HPDE6-E6E7 (cell line): ENCODE measurements around the gene NRP1.
"Not testable (repeated sequence)": the region's sequence is repeated elsewhere in the genome, so short reads cannot be mapped to it uniquely, and the experiment has no call there.

Experiments used
- DNase-seq: peaks from one replicate; pipeline ENCODE4 v3.0.0; 2011; ENCODE audit warnings: missing footprints; ENCODE audit errors: extremely low spot score

The NRP1 gene

DNA sequence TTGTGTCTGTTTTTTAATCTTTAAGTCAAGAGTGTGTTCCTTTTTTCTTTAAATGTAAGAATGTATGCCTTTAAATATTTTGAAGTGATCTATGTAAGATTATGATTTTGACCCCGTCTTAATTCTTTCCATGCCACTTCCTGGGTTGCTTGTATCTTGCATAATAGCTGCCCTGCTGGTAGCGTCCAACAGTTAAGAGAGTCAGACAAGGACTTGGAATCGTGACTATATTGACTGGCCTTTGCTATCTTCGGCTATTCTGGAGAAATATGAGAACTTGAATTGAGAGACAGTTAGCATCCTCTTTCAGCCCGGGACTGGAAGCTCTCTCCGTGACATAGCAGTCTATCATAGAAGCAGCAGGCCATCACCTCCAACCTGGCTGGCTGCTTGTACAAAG is 13.0 kb downstream of the NRP1 start:
- DNase-seq = no peak

DNA sequence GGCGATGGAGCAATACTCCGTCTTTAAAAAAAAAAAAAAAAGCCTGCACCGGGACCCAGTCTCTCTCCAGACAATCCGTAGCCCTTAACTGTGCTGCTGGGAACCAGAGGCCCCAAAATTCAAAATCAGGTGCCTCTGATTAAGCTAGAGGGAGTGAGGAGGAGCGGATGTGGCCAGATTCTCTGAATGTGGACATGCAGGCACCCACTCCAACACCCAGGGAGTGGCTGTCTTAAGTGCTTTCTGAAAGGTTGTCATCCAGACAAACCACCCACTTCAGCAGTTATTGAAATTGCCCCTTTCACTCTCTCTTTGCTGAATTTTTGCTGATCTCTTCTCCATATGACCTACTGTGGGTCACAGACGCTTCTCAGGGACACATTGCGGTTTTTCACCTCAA is 14.2 kb downstream of the NRP1 start:
- DNase-seq = no peak

DNA sequence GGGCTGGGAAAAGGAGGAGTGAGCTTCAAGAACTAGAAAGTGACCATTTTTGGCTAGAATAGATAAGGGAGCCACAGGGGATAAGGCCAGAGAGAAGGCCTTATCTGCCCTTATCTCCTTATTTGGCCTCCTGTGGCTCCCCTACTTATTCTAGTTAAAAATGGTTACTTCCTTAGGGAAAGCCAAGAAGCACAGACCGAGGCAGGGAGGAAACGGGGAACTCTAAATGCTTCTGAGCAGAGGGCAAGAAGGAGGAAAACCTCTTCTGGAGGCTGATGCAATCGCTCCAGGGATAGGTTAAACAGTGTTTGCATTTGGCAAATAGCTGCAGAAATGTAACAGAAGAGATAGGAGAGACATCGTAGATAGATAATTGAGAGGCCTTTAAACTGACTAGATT is 18.6 kb downstream of the NRP1 start:
- no peak for DNase-seq

DNA sequence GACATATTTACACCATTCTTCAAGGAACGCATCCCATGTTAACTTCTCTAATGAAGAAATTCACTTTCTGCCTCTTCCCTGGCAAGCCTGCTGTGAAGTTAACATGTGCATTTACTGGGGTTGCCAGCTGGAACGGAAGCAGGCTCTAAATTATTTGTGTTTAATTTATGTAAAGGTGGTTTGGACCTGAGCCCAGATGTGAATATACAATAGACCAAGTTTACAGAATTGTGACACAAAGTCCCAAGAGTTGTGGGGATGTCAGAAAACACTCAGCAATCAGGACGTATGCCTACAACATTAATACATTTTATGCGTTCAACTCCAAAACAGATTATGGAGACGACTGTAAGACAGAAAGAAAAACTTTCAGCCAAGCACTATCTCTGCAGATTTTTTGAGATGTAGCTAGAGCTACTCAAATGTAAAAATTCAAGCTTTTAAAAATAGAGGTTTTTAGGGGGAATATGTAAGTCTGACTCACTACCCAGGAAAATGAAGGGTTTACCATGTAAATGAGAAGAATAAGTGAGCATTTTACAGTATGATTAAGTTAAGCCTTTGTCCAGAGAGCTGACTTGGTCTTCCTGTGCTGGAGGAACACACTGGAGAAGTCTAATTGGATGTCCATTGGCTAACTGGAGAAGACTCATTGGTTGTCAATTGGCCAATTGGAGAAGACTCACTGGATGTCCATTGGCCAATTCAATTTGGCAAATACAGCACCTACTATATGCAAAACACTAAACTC is 19.5 kb downstream of the NRP1 start:
- no peak for DNase-seq

DNA sequence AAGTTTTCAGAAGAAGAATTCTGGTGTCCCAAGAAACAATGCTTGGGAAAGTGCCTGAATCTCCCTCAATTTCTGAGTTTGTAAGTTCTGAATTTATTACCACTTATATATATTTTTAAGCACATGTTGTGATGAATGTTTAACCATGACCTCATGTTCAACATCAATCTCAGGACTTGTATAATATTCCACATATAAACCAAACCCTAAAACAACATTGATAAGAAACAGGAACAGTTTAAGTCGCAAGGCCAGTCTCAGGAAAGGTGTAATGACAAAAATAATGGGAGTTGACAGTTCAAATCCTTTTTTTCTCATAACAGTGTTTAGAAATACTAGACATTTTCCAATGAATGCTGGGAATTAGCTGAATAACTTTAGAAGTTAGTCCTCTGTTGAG is 22.8 kb downstream of the NRP1 start:
- DNase-seq = no peak

DNA sequence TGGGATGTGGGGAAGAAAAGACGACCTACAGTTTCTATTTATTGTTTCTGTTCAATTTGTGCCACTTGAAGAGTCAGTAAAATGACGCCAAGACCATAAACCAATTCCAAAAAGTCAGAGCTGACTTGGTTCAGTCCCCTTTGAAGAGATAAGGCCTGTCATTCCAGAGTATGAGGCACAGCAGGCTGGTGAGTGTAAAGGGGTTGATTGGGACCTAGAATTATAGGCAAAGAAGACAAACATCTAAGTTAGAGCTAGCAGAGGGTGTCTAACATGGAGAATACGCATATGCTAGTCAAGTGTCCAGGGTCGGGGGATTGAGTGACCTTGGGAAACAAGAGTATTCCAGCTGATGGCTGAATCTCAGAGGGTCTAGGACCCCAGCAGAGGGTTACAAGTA is 23.6 kb downstream of the NRP1 start:
- DNase-seq = no peak

DNA sequence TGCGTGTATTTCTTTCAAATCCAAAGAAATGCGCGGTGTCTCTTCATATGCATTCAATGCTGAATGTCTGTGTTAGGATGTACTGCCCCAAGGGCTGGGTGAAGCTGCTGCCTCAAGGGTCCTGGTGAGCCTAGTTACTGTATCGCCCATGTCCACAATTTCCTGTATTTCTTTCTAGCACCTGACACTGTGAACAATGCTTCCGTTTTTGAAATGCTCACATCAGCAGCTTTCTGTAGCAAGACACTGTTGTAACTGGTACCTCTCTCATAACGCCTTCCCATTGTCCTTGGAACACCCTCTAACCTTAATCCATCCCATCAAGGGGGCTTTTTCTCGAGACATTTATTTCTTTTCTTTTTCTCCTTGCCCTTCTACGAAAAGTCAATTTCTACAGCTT is 25.1 kb downstream of the NRP1 start:
- DNase-seq = no peak

DNA sequence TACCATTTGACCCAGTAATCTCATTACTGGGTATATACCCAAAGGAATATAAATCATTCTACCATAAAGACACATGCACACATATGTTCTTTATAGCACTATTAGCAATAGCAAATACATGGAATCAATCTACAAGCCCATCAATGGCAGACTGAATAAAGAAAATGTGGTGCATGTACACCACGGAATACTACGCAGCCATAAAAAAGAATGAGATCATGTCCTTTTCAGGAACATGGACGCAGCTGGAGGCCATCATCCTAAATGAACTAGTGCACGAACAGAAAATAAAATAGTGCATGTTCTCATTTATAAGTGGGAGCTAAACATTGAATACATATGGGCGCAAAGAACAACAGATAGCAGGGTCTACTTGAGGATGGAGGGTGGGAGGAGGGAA is 26.6 kb downstream of the NRP1 start:
- no peak for DNase-seq

DNA sequence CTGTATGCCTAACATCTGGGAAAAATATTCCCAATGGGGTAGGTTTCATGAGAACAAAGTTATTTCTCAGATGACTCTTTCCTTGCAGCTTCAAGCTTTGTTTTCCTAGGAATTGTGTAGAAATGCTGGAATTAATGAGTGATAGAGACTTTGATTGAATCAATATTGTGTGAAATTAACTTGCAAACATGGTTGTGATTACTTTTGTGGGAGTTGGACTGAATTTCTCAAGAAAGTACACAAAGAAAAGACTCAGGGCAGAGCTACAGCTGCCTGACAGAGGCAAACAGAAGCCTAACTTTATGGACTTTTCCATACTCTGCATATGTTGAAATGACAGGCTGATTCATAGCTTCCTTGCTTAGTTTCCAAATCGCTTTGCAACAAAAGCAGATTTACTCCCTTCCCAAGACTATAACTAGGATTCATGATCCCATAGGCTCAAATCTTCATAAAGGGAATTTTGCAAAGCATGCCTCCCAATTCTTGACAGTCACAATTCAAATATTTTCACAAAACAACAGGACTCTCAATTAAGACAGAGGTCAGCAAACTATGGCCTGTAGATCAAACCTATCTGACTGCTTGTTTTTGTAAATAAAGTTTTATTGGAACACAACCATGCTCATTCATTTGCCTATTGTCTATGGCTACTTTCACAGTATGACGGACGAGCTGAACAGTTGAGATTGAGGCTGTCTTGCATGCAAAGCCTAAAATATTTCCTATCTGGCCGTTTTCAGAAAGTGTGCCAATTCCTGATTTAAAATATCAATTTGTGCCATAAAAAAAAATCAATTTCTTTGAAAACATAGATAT is 27.6 kb downstream of the NRP1 start:
- DNase-seq = no peak

DNA sequence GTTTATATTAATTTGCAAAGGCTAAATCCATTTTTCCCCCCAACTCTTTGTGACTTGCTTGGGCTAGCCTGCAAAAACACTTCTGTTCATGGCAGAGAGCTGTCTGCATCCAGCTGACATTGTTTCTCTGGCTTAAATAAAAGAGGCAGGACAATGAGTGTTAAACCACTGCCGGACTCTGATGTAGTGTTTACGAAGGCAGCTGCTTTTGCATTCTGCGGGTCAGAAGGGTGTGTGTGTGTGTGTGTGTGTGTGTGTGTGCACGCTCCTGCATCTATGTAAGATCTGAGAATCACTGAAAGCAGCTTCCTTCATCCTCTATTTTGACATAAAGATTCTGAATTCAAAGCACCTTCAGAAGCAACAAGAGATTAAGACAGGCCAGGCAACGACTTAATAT is 28.3 kb downstream of the NRP1 start:
- DNase-seq = no peak

DNA sequence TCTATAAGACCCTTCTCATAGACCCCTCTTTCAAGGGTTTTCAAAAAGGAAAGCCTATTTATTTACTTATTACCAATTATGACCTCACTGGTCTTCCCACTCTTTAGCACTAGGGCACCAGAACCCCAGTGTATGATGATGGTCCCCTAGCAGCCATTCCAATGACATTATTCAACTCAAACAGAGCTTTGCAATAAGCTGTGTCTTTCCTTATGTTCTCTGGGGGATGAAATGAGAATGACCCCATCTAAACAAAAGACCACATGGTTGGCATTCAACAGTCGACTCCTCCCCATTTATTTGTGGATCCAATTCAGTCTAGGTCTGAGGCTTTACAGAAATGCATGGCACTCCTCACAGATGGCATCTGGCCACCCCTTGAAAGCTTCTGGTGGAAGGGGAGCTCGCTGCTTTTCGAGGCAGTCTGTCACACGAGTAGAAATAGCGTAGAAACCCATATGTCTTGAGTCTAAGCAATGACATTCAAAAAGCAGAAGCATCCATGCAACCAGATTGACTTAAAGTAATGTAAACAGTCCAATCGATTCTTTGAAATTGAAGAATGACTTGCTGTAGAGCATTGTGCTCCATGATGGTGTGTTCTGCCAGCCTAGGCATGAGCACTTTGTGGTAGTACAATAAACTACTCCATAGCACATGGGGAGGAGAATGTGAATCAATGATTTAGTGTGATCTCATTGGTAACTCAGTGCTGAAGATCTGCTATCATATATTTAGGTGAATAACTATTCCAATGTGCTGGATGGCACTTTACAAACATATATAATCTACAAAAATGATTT is 29.8 kb downstream of the NRP1 start:
- DNase-seq = no peak

DNA sequence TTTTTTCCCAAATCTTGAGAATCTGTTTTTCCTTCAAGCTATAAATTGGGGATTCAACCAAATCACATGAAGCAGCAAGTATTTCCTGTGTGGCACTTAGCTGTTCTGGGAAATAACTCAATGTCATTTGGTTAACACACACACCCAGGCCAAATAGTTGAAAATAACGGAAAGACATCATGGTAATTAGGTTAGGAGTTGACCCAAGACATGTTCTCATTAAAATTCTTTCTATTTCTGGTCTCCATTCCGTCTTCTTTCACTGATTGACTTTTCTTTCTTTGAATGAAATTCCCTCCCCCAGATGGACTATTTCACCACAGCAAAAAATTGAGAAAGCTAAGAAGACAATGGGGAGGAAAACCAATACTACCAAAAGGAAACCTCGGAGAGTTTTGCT is 30.5 kb downstream of the NRP1 start:
- no peak for DNase-seq

DNA sequence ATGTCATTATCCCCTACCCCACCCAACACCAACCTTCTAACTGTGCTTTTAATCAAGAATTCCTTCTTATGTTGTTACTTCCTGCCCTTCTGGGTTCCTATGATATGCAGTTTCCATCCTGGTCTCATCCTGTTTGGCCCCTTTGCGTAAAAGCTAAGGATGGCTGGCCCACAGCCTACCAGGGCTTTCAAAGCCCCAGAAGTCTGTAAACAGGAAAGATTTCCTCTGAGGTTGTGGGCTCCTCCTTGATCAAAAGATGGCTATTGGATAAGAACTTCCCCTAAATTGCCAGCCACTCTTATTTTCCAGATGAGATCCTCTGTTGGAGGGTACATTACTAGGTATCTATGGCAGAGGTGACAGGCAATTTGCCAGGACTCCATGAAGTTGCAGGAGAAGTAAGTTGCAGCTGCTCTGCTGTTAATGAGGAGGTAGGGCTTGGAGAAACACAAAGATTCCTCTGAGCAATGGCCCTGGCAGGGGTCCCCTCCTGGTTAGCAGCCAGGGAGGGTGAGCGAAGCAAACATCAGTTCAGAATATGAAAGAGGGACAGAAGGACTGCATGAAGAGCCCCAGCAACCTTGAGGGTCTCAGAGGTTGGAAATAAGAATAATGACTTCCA is 32.1 kb downstream of the NRP1 start:
- DNase-seq = no peak

DNA sequence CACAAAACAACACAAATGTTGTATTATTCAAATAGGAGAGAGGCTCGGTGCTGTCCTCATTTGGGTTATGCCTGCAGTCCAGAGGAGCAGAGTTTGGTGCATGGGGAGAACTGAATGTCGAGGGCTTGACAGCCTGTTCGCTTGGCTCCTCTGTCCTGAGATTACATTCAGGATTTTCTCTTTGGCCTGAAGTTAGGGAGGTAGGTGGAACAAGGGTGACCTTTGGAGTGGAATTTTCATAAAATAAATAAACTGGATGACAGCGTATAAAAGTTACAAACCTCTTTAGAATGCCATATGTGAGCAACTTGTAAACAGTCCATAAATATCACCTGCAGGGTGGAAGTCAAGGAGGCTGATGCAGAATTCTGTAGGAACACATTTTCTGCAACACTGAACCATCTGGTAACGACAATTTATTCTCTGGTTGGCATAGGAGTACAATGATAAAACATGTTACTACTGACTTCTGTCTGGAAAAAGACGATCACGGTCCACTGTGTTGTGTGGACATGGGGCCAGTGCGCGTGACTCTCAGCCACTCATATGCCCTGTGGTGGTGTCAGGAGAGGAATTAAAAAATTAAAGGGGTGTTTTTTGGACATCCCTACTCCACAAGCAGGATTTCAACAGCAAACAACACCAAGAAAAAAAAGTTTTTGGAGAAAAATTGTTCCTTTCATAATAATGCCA is 33.2 kb downstream of the NRP1 start:
- no peak for DNase-seq

DNA sequence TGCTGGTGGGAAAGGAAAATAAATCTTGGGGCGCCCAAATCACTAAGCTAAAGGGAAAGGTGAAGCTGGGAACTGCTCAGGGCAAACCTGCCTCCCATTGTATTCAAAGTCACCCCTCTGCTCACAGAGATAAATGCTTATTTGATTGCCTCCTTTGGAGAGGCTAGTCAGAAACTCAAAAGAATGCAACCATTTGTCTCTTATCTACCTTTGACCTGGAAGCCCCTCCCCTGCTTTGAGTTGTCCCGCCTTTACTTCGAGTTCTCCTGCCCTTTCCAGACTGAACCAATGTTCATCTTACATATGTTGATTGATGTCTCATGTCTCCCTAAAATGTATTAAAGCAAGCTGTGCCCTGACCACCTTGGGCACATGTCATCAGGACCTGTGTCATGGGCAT is 33.9 kb downstream of the NRP1 start:
- DNase-seq = not testable (repeated sequence)

DNA sequence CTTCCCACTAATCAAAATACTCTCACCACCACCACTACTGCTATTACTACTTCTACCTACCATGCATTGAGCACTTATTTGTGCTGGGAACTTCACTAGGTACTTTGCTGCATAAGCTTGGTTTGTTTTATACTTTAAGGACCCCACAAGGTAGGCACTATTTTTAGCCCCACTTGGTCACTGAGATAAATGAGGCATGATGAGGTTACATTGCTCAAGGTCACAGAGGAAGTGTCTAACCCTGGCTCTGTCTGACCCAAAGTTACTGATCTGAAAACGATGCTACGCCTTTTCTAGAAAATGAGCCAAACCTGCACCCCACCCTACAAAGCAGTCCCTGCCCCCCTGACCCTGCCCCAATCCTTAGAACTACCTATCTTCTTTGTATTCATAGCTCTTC is 35.6 kb downstream of the NRP1 start:
- DNase-seq = no peak

DNA sequence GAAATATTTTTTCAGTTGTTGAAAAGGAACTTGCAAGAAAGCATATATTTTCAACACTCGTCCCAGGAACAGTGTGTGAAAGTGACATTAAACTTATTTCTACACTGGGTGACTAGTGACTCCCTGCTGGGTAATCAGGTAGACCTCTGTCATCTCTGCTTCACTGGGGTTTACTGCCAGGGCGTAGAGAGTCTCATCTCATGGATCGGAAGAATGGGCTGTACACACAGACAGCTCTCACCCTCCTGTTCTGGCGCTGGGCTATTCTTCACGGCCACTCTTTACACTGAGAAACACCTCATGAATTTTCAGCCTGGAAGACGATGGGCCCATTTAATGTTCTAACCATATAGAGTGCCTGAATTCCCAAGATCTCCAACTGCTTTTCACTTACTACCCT is 36.4 kb downstream of the NRP1 start:
- no peak for DNase-seq

DNA sequence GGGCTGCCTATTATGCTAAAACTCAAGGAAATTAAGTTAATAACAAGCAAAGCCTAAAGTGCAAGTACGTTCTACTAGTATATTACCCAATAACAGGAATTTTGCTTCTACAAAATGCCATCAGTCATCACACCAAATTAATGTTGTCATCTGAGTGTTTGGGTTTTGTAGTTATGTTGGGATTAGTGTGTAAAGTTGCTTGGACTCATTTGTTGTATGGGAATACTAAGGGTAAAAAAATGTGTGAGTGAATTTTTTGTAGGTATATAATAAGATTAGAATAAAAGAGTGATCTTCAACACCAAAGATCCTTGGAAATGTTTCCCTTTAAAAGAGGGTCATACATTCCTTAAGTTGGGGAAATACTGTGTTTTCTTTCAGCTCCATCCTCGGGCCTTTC is 38.6 kb downstream of the NRP1 start:
- no peak for DNase-seq

DNA sequence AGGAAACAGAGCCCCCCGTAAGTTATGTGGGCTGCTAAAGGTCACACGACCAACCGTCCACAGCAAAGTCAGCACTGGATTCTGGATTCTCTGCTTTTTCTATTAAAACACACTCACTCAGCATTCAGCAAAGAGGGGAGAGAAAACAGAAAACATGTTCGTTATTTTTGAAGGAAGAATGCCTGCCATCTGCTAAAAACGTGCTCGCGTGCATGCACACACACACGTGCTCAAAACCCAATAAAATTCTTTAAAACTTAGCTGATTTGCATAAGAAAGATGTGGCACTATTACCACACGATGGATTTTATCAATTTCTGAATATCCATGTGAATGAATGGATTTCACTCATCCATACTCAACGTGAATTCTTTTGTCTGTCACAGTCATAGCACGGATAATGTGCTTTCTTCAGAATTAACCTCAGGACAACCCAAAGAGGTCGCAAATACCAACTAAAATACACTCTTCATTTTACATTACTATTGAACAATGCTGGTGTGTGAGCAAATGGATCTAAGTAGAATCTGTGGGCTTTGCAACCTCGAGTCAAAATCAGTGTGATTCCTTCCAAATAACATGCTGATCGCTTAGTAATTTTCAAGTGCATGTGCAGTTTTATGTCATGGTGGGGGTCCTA is 40.8 kb downstream of the NRP1 start:
- DNase-seq = no peak

DNA sequence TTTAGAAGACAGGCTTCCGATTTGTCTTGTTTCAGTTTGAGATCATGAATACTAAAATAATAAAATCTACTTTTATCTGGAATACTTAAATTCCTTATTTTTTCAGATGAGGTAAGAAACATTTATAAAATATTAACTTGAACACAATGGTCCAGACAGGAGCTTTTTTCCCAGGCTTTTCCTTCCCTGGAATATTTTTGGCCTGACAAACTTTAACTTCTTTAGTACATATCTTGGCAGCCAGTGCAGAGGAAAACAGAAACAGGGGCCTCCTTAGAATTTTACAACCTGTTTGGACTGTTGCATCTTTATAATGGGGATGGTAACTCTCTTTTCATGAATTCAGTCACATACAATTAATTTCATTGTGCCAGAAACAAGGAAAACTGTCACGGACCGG is 41.4 kb downstream of the NRP1 start:
- DNase-seq = no peak

DNA sequence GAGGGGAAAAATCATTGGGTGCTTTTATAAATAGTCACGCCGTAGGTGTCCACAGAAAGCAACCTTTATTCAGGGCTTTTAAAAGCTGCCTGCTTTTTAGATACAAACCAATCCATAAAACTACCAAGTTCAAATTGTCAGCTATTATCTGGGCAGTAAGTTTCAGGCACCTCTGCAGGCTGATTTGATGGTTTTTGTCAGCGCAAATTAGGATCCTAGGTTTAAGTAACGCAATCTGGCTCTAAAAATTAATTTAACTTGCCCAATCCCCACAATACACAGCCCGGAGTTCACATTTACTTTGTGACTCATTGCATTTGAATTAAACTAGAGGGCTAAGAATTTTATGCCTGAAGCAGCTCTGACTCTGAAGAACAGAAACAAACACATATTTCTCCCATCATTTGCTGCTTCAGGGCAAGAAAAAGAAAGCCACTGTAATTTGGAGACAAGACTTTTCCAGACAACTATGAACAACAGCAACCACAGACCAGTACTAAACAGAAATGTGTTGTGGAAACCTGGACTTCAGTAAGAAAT is 43.3 kb downstream of the NRP1 start:
- peak; percentile 17 for DNase-seq
